LHCN-M2 (cell line): ENCODE measurements around the gene SEC16A. TPM values are rescaled to one million over a fixed set of nuclear protein-coding genes. Genes with fewer than 3 reads are reported as not detected.

ENCODE experiments used
- DNase-seq: peaks from one replicate; pipeline ENCODE4 v3.0.0-alpha.2; 2012; ENCODE audit warnings: low read depth
- total RNA-seq: library from RNA; depleted of rRNA; stranded (reverse); fragments of >200 nt; gene quantifications from 2 replicates; pipeline ENCODE4 v1.2.3, GENCODE V29; 2014

Gene SEC16A
- total RNA-seq, 1 experiment from 2014 or later = 28.9 TPM

GRCh38 chr9:136519263-136520052, 36.6 kb upstream of the SEC16A start:
- no peak for DNase-seq

- no peak for DNase-seq
Measured at GRCh38 chr9:136518623-136519022, 35.8 kb upstream of the SEC16A start.

GRCh38 chr9:136517950-136518349, 35.1 kb upstream of the SEC16A start:
- DNase-seq = no peak

GRCh38 chr9:136517012-136517743, 34.3 kb upstream of the SEC16A start:
- DNase-seq = no peak

- no peak for DNase-seq
Measured at GRCh38 chr9:136516191-136516654, 33.4 kb upstream of the SEC16A start.

- no peak for DNase-seq
Measured at GRCh38 chr9:136515276-136515675, 32.4 kb upstream of the SEC16A start.

GRCh38 chr9:136514022-136514714, 31.3 kb upstream of the SEC16A start:
- DNase-seq = peak; percentile 14

GRCh38 chr9:136513191-136513590, 30.4 kb upstream of the SEC16A start:
- no peak for DNase-seq

- DNase-seq = no peak
Measured at GRCh38 chr9:136512651-136513071, 29.8 kb upstream of the SEC16A start.

GRCh38 chr9:136511670-136512592, 29.1 kb upstream of the SEC16A start:
- DNase-seq = no peak

GRCh38 chr9:136511144-136511669, 28.4 kb upstream of the SEC16A start:
- DNase-seq = no peak

- DNase-seq = no peak
Measured at GRCh38 chr9:136510561-136510960, 27.7 kb upstream of the SEC16A start.

GRCh38 chr9:136509549-136509948, 26.7 kb upstream of the SEC16A start:
- no peak for DNase-seq

GRCh38 chr9:136508729-136509500, 26.1 kb upstream of the SEC16A start:
- DNase-seq = no peak

GRCh38 chr9:136507992-136508375, 25.1 kb upstream of the SEC16A start:
- DNase-seq = no peak

- DNase-seq = no peak
Measured at GRCh38 chr9:136507221-136507991, 24.6 kb upstream of the SEC16A start.

- DNase-seq = no peak
Measured at GRCh38 chr9:136506425-136506824, 23.6 kb upstream of the SEC16A start.

GRCh38 chr9:136505406-136506403, 22.9 kb upstream of the SEC16A start:
- no peak for DNase-seq
